Mesothelial cell of epicardium (in vitro differentiated cells): ENCODE results near the gene OBSL1. TPM values are rescaled to one million over a fixed set of nuclear protein-coding genes. Genes with fewer than 3 reads are reported as not detected.
A peak's percentile ranks its signal among the peaks of the same experiment; 100 is the strongest.

Experiments
- DNase-seq, 2 experiments: peaks; one replicate each; pipeline ENCODE4 v3.0.0; 2021; ENCODE audit warnings: low spot score in 2 of 2; ENCODE audit not compliant: unreplicated experiment in 2 of 2
- H3K27ac Mint-ChIP-seq: 2 replicates; pipeline ENCODE4 v1.8.0; 2021; ENCODE audit warnings: mixed read lengths
- H3K27me3 Mint-ChIP-seq: 2 replicates; pipeline ENCODE4 v1.8.0; 2021; ENCODE audit warnings: low read depth, mixed read lengths
- H3K36me3 Mint-ChIP-seq: 2 replicates; pipeline ENCODE4 v1.8.0; 2021; ENCODE audit warnings: mixed read lengths
- H3K4me1 Mint-ChIP-seq: 2 replicates; pipeline ENCODE4 v1.8.0; 2021; ENCODE audit warnings: mixed read lengths
- H3K4me3 Mint-ChIP-seq: 2 replicates; pipeline ENCODE4 v1.8.0; 2021; ENCODE audit warnings: mild to moderate bottlenecking, moderate library complexity, mixed read lengths
- H3K9me3 Mint-ChIP-seq: 2 replicates; pipeline ENCODE4 v1.8.0; 2021; ENCODE audit warnings: mixed read lengths
- total RNA-seq: library from RNA; stranded (reverse); gene quantifications from 3 replicates; pipeline ENCODE4 v1.2.1, GENCODE V29; 2021
- TF ChIP-seq, protein P1 (sequence below): fragments of 200-600 bp; sonication (generic); IDR thresholded peaks from one replicate; pipeline ENCODE4 v1.5.0; 2021; ENCODE audit warnings: antibody characterized with exemption; ENCODE audit not compliant: unreplicated experiment

The OBSL1 gene
- total RNA-seq, 1 donor from 2014 or later: 319 TPM

DNA sequence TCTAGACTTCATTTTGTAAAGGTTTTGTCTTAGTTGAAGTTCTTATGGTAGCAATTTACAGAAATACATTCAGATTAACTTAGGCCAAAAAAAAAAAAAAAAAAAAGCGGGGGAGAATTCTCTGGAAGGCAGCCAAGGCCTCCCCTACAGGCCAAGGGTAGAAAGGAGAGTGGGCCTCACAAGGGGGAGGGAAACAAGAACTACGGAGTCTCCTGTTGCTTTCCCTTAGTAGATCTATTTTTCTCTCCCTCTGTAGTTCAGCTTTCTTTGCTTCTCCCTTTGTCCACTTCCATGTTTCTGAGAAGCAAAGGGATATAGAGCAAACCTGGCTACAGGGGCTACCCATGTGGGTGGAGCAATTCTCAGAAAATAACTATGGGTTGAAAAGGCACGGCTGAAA is 23.9 kb upstream of the OBSL1 start:
- DNase-seq: peak in 1 of 2 experiments; percentile 60
- Mint-ChIP-seq H3K9me3 (no peaks in the 10 kb centered on the region), H3K27ac (peak overlapping the region; percentile 100), H3K36me3 (no peaks in the 10 kb centered on the region), H3K4me1 (peaks cover 51% of the 10 kb centered on the region), H3K4me3 (peak overlapping the region; percentile 96), H3K27me3 (no peaks in the 10 kb centered on the region)
- TF ChIP-seq, protein P1, sequence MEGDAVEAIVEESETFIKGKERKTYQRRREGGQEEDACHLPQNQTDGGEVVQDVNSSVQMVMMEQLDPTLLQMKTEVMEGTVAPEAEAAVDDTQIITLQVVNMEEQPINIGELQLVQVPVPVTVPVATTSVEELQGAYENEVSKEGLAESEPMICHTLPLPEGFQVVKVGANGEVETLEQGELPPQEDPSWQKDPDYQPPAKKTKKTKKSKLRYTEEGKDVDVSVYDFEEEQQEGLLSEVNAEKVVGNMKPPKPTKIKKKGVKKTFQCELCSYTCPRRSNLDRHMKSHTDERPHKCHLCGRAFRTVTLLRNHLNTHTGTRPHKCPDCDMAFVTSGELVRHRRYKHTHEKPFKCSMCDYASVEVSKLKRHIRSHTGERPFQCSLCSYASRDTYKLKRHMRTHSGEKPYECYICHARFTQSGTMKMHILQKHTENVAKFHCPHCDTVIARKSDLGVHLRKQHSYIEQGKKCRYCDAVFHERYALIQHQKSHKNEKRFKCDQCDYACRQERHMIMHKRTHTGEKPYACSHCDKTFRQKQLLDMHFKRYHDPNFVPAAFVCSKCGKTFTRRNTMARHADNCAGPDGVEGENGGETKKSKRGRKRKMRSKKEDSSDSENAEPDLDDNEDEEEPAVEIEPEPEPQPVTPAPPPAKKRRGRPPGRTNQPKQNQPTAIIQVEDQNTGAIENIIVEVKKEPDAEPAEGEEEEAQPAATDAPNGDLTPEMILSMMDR: no peak

DNA sequence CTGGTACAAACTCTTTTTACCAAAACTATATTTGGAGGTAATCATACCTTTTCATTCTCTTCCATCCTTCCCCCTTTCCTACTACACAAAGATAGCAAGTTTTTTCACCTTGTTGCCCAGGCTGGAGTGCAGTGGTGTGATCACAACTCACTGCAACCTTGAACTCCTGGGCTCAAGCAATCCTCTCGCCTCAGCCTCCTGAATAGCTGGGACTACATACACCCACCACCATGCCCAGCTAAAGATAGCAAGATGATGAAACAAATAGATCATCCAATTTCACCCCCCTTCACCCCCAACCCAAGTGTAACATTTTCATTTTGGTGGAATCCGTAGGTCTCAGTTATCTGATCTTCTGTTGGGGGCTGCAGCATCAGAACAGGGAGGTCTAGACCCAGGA is 21.8 kb upstream of the OBSL1 start:
- H3K27ac Mint-ChIP-seq: no peak overlapping the region
- TF ChIP-seq, protein P1: no peak
- H3K9me3 Mint-ChIP-seq: no peaks in the 10 kb centered on the region
- no peaks in the 10 kb centered on the region for H3K27me3 Mint-ChIP-seq
- peaks cover 46% of the 10 kb centered on the region for H3K4me1 Mint-ChIP-seq
- H3K4me3 Mint-ChIP-seq: no peak overlapping the region
- H3K36me3 Mint-ChIP-seq: no peaks in the 10 kb centered on the region
- DNase-seq: no peak

DNA sequence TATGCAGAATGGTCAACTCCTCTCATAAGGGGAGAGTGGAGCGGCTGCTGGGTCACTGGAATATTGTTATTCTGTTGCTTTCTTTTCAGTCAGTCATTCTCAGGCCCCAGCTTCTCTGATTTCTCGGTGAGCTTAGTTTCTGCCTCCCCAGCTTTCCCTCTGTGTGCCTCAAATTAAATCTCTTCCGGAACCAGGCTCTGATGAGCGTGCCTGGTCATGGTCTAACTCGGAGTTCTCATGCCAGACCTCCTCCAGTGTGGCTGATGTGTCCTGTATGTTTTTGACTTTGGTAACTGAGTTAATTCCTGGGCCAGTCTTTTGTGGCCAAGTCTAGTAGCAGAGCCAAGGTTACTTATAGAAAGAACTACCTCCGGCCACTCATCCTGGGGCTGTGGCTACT is 21.4 kb upstream of the OBSL1 start:
- no peak for DNase-seq
- H3K27me3 Mint-ChIP-seq: no peaks in the 10 kb centered on the region
- H3K4me3 Mint-ChIP-seq: no peak overlapping the region
- peaks cover 43% of the 10 kb centered on the region for H3K4me1 Mint-ChIP-seq
- H3K9me3 Mint-ChIP-seq: no peaks in the 10 kb centered on the region
- peak overlapping the region; percentile 56 for H3K27ac Mint-ChIP-seq
- H3K36me3 Mint-ChIP-seq: no peaks in the 10 kb centered on the region
- TF ChIP-seq, protein P1: no peak

DNA sequence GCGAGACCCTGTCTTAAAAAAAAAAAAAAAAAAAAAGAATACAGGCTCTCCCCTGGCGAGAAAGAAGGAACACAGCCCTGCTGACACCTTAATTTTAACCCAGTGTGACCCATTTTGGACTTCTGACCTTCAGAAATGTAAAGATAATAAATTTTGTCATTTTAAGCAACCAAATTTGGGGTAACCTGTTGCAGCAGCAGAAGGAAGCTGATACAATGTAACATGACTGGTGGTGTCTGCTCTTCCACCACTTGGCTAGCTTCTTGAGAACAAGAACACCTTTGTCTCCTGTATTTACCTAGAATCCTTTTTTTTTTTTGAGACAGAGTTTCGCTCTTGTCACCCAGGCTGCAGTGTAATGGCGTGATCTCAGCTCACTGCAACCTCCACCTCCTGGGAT is 19.8 kb upstream of the OBSL1 start:
- TF ChIP-seq, protein P1: no peak
- Mint-ChIP-seq H3K4me1 (peaks cover 34% of the 10 kb centered on the region), H3K9me3 (no peaks in the 10 kb centered on the region), H3K27me3 (no peaks in the 10 kb centered on the region), H3K4me3 (no peak overlapping the region), H3K27ac (no peak overlapping the region), H3K36me3 (no peaks in the 10 kb centered on the region)
- no peak for DNase-seq

DNA sequence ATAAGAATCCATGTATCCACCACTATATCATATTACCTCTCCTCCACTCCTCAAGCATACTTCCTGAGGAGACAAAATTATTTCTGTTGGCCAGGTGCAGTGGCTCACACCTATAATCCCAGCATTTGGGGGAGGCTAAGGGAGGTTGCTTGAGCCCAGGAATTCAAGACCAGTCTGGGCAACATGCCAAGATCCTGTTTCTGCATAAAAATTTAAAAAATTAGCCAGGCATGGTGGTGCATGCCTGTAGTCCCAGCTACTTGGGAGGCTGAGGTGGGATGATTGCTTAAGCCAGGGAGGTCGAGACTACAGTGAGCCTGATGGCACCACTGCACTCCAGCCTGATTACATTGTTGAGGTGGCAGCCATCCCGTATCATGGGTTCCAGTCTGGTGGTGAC is 10.0 kb upstream of the OBSL1 start:
- Mint-ChIP-seq H3K36me3 (no peaks in the 10 kb centered on the region), H3K4me3 (no peak overlapping the region), H3K27me3 (no peaks in the 10 kb centered on the region), H3K27ac (no peak overlapping the region), H3K4me1 (peaks cover 24% of the 10 kb centered on the region), H3K9me3 (no peaks in the 10 kb centered on the region)
- no peak for DNase-seq
- TF ChIP-seq, protein P1: no peak
